ENCODE measurements around the gene NPAS2. TPM values are rescaled to one million over a fixed set of nuclear protein-coding genes. Genes with fewer than 3 reads are reported as not detected.

NPAS2 gene
- total and polyA plus RNA-seq, 12 donors: 4.7 to 51.3 (median 17.6) TPM

- intact Hi-C loops (cut with DNase I): no loop called here
Observed at GRCh38 chr2:101004620-101005325, 184.8 kb downstream of the NPAS2 start.

GRCh38 chr2:101006065-101006715 is 186.3 kb downstream of the NPAS2 start:
- Histone ChIP-seq H3K36me3 (replicated peaks in 1 of 2) (peaks cover 0 to 63% of the 10 kb centered on the region in 2 donors), H3K27ac (no peak overlapping the region), H3K9me3 (replicated peaks in 1 of 3) (no peaks in the 10 kb centered on the region), H3K4me3 (no peak overlapping the region), H3K27me3 (no peaks in the 10 kb centered on the region), H3K4me1 (replicated peaks in 1 of 2) (peaks cover 6 to 20% of the 10 kb centered on the region in 2 donors)
- intact Hi-C loops (cut with DNase I): no loop called here
- DNase-seq: no peak
- no peak for TF ChIP-seq POLR2A (IDR thresholded peaks at IDR 0.05)
- no peak for TF ChIP-seq CTCF (IDR thresholded peaks at IDR 0.05)
- 73 to 81% (median 77%) methylated on average over 4 of the region's 4 CpGs for WGBS, 4 donors

More at GRCh38 chr2:101004620-101005325, 184.8 kb downstream of the NPAS2 start:
- no peaks in the 10 kb centered on the region for H3K9me3 ChIP-seq (replicated peaks in 1 of 3)
- WGBS, 4 donors: 91 to 95% (median 94%) methylated on average over 9 to 12 of the region's 12 CpGs
- H3K4me1 ChIP-seq (replicated peaks in 1 of 2): peaks cover 6 to 20% of the 10 kb centered on the region in 2 donors
- TF ChIP-seq CTCF (IDR thresholded peaks at IDR 0.05) (no peak), POLR2A (IDR thresholded peaks at IDR 0.05) (no peak)
- H3K4me3 ChIP-seq: no peak overlapping the region
- DNase-seq: peak in 1 of 7 donors; percentile 49
- peaks cover 0 to 52% of the 10 kb centered on the region in 2 donors for H3K36me3 ChIP-seq (replicated peaks in 1 of 2)
- no peak overlapping the region for H3K27ac ChIP-seq
- H3K27me3 ChIP-seq: no peaks in the 10 kb centered on the region

GRCh38 chr2:101007415-101008345 is 187.7 kb downstream of the NPAS2 start:
- H3K27ac ChIP-seq: no peak overlapping the region
- TF ChIP-seq POLR2A (IDR thresholded peaks at IDR 0.05) (no peak), CTCF (IDR thresholded peaks at IDR 0.05) (no peak)
- peaks cover 0 to 68% of the 10 kb centered on the region in 2 donors for H3K36me3 ChIP-seq (replicated peaks in 1 of 2)
- peak in 1 of 7 donors; percentile 52 for DNase-seq
- intact Hi-C loops (cut with DNase I): no loop called here
- H3K4me1 ChIP-seq (replicated peaks in 1 of 2): peaks cover 6 to 14% of the 10 kb centered on the region in 2 donors
- 72 to 84% (median 77%) methylated on average over 10 to 11 of the region's 11 CpGs for WGBS, 4 donors
- no peaks in the 10 kb centered on the region for H3K27me3 ChIP-seq
- H3K4me3 ChIP-seq: no peak overlapping the region
- H3K9me3 ChIP-seq (replicated peaks in 1 of 3): no peaks in the 10 kb centered on the region

GRCh38 chr2:101011152-101011551 is 191.2 kb downstream of the NPAS2 start:
- H3K36me3 ChIP-seq (replicated peaks in 1 of 2): peaks cover 0 to 43% of the 10 kb centered on the region in 2 donors
- TF ChIP-seq POLR2A (IDR thresholded peaks at IDR 0.05) (no peak), CTCF (IDR thresholded peaks at IDR 0.05) (no peak)
- intact Hi-C loops (cut with DNase I): loop anchor here in 1 of 2 donors (5.0 kb wide), 2 partner anchors 141 to 191 kb away; partner anchors contain the start of gene TBC1D8
- H3K27ac ChIP-seq: no peak overlapping the region
- no peaks in the 10 kb centered on the region for H3K27me3 ChIP-seq
- peak in 1 of 7 donors; percentile 19 for DNase-seq
- H3K4me3 ChIP-seq: no peak overlapping the region
- H3K4me1 ChIP-seq (replicated peaks in 1 of 2): peaks cover 0 to 5% of the 10 kb centered on the region in 2 donors
- 89 to 92% (median 89%) methylated on average over 10 of the region's 10 CpGs for WGBS, 4 donors
- H3K9me3 ChIP-seq (replicated peaks in 1 of 3): no peaks in the 10 kb centered on the region

All from adrenal gland (tissue), 12 donors.